ENCODE data around the gene MED13L.
"Not testable (repeated sequence)": the region's sequence is repeated elsewhere in the genome, so short reads cannot be mapped to it uniquely, and the experiment has no call there.

MED13L gene

GRCh38 chr12:115976829-115977228, 300.7 kb downstream of the MED13L start:
- H3K4me1 ChIP-seq (ENCODE audit: control insufficient read depth, insufficient read depth, low read length); H3K27me3 ChIP-seq (ENCODE audit: control insufficient read depth, insufficient read depth, low read length); H3K4me3 ChIP-seq (ENCODE audit: low read length); H3K27ac ChIP-seq (ENCODE audit: low read depth, low read length); H3K9ac ChIP-seq (ENCODE audit: low read length): not testable (repeated sequence)
- H3K36me3 ChIP-seq (ENCODE audit: control insufficient read depth, insufficient read depth, low read length) = peaks cover 23% of the 10 kb centered on the region

DNA sequence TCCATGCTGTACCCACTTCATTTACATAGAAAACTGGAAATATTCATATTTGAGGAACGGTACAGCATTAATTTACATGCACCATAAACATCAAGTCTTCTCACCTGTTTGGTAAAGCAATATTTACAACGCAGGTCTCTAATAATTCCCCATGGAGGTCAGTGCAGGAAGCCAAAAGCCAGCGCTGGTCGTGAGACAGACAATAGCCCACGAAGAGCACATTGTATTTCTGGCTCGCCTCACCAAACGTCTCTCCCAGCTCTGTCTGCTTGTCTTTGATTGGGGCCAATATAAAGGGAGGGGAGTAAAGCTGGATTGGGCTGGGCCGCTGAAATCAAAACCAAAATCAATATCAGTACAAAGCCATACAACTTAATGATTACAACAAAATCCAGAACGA, 302.1 kb downstream of the MED13L start:
- Histone ChIP-seq H3K27me3 (ENCODE audit: control insufficient read depth, insufficient read depth, low read length) (no peaks in the 10 kb centered on the region), H3K36me3 (ENCODE audit: control insufficient read depth, insufficient read depth, low read length) (peaks cover 22% of the 10 kb centered on the region), H3K9ac (ENCODE audit: low read length) (no peak overlapping the region), H3K27ac (ENCODE audit: low read depth, low read length) (no peak overlapping the region), H3K4me1 (ENCODE audit: control insufficient read depth, insufficient read depth, low read length) (peaks cover 2% of the 10 kb centered on the region), H3K4me3 (ENCODE audit: low read length) (no peak overlapping the region)

- no peaks in the 10 kb centered on the region for H3K27me3 ChIP-seq (ENCODE audit: control insufficient read depth, insufficient read depth, low read length)
- no peak overlapping the region for H3K4me3 ChIP-seq (ENCODE audit: low read length)
- H3K27ac ChIP-seq (ENCODE audit: low read depth, low read length) = no peak overlapping the region
- H3K9ac ChIP-seq (ENCODE audit: low read length) = no peak overlapping the region
- no peaks in the 10 kb centered on the region for H3K4me1 ChIP-seq (ENCODE audit: control insufficient read depth, insufficient read depth, low read length)
- peaks cover 21% of the 10 kb centered on the region for H3K36me3 ChIP-seq (ENCODE audit: control insufficient read depth, insufficient read depth, low read length)
Observed at GRCh38 chr12:115973968-115974724, 303.3 kb downstream of the MED13L start.

GRCh38 chr12:115973066-115973465, 304.4 kb downstream of the MED13L start:
- Histone ChIP-seq H3K27ac (ENCODE audit: low read depth, low read length) (no peak overlapping the region), H3K4me3 (ENCODE audit: low read length) (no peak overlapping the region), H3K9ac (ENCODE audit: low read length) (no peak overlapping the region), H3K27me3 (ENCODE audit: control insufficient read depth, insufficient read depth, low read length) (no peaks in the 10 kb centered on the region), H3K4me1 (ENCODE audit: control insufficient read depth, insufficient read depth, low read length) (no peaks in the 10 kb centered on the region), H3K36me3 (ENCODE audit: control insufficient read depth, insufficient read depth, low read length) (peaks cover 21% of the 10 kb centered on the region)

DNA sequence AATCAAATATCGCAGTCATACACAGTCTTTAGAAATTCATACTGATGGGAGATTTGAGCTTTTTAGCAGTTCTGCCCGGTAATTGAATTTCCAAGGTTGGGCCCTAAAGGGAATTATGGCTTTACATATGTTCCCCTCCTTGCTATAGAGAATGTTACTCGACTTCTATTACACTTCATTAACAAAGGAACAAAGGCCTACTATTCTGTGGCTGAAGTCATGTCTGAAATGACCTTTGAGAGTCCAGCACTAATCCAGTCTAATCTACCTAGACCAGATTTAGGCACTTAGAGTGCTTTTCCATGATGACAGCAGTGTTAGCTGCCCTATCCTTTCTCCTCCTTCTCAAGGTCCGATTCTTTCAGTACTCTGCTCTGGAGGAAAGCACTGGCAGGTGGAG, 305.3 kb downstream of the MED13L start:
- Histone ChIP-seq H3K36me3 (ENCODE audit: control insufficient read depth, insufficient read depth, low read length) (peaks cover 17% of the 10 kb centered on the region), H3K4me3 (ENCODE audit: low read length) (no peak overlapping the region), H3K27ac (ENCODE audit: low read depth, low read length) (no peak overlapping the region), H3K4me1 (ENCODE audit: control insufficient read depth, insufficient read depth, low read length) (no peaks in the 10 kb centered on the region), H3K9ac (ENCODE audit: low read length) (no peak overlapping the region), H3K27me3 (ENCODE audit: control insufficient read depth, insufficient read depth, low read length) (no peaks in the 10 kb centered on the region)

GRCh38 chr12:115968211-115968610, 309.3 kb downstream of the MED13L start:
- no peaks in the 10 kb centered on the region for H3K27me3 ChIP-seq (ENCODE audit: control insufficient read depth, insufficient read depth, low read length)
- H3K4me3 ChIP-seq (ENCODE audit: low read length) = no peak overlapping the region
- no peak overlapping the region for H3K9ac ChIP-seq (ENCODE audit: low read length)
- H3K36me3 ChIP-seq (ENCODE audit: control insufficient read depth, insufficient read depth, low read length) = peaks cover 21% of the 10 kb centered on the region
- H3K27ac ChIP-seq (ENCODE audit: low read depth, low read length) = no peak overlapping the region
- no peaks in the 10 kb centered on the region for H3K4me1 ChIP-seq (ENCODE audit: control insufficient read depth, insufficient read depth, low read length)

GRCh38 chr12:115966376-115966775, 311.1 kb downstream of the MED13L start:
- Histone ChIP-seq H3K36me3 (ENCODE audit: control insufficient read depth, insufficient read depth, low read length) (peaks cover 22% of the 10 kb centered on the region), H3K27ac (ENCODE audit: low read depth, low read length) (no peak overlapping the region), H3K4me1 (ENCODE audit: control insufficient read depth, insufficient read depth, low read length) (no peaks in the 10 kb centered on the region), H3K4me3 (ENCODE audit: low read length) (no peak overlapping the region), H3K27me3 (ENCODE audit: control insufficient read depth, insufficient read depth, low read length) (no peaks in the 10 kb centered on the region), H3K9ac (ENCODE audit: low read length) (no peak overlapping the region)

DNA sequence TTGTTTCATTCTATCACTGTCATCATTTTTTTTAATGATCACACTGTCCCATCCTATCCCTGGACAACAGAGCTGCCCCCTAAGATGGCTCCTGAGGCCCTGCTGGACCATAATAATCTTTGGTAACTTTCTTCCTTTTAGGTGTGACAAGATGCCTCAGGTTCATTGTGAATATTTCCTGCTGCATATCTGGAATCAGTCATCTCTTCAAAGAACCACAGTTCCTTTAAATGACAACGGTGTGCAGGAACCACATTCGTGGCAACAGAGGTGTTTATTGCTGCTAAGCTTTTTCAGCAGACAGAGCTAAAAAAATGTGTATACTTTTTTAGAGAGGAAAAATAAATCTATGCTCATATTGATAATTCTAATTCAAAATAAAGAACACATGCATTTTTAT, 312.9 kb downstream of the MED13L start:
- no peak overlapping the region for H3K27ac ChIP-seq (ENCODE audit: low read depth, low read length)
- peaks cover 29% of the 10 kb centered on the region for H3K36me3 ChIP-seq (ENCODE audit: control insufficient read depth, insufficient read depth, low read length)
- no peaks in the 10 kb centered on the region for H3K27me3 ChIP-seq (ENCODE audit: control insufficient read depth, insufficient read depth, low read length)
- no peak overlapping the region for H3K9ac ChIP-seq (ENCODE audit: low read length)
- no peaks in the 10 kb centered on the region for H3K4me1 ChIP-seq (ENCODE audit: control insufficient read depth, insufficient read depth, low read length)
- H3K4me3 ChIP-seq (ENCODE audit: low read length) = no peak overlapping the region

GRCh38 chr12:115964214-115964613, 313.3 kb downstream of the MED13L start:
- Histone ChIP-seq H3K4me3 (ENCODE audit: low read length) (no peak overlapping the region), H3K27ac (ENCODE audit: low read depth, low read length) (no peak overlapping the region), H3K36me3 (ENCODE audit: control insufficient read depth, insufficient read depth, low read length) (peaks cover 29% of the 10 kb centered on the region)

GRCh38 chr12:115962216-115962615, 315.3 kb downstream of the MED13L start:
- Histone ChIP-seq H3K4me3 (ENCODE audit: low read length) (no peak overlapping the region), H3K36me3 (ENCODE audit: control insufficient read depth, insufficient read depth, low read length) (peaks cover 32% of the 10 kb centered on the region)

More at GRCh38 chr12:115964214-115964613, 313.3 kb downstream of the MED13L start:
- no peaks in the 10 kb centered on the region for H3K4me1 ChIP-seq (ENCODE audit: control insufficient read depth, insufficient read depth, low read length)
- H3K27me3 ChIP-seq (ENCODE audit: control insufficient read depth, insufficient read depth, low read length) = no peaks in the 10 kb centered on the region
- no peak overlapping the region for H3K9ac ChIP-seq (ENCODE audit: low read length)

GRCh38 chr12:115960868-115961802, 316.4 kb downstream of the MED13L start:
- no peak overlapping the region for H3K4me3 ChIP-seq (ENCODE audit: low read length)
- peaks cover 31% of the 10 kb centered on the region for H3K36me3 ChIP-seq (ENCODE audit: control insufficient read depth, insufficient read depth, low read length)
- H3K27me3 ChIP-seq (ENCODE audit: control insufficient read depth, insufficient read depth, low read length) = no peaks in the 10 kb centered on the region
- H3K9ac ChIP-seq (ENCODE audit: low read length) = no peak overlapping the region
- no peaks in the 10 kb centered on the region for H3K4me1 ChIP-seq (ENCODE audit: control insufficient read depth, insufficient read depth, low read length)
- no peak overlapping the region for H3K27ac ChIP-seq (ENCODE audit: low read depth, low read length)

More at GRCh38 chr12:115962216-115962615, 315.3 kb downstream of the MED13L start:
- Histone ChIP-seq H3K27me3 (ENCODE audit: control insufficient read depth, insufficient read depth, low read length) (no peaks in the 10 kb centered on the region), H3K4me1 (ENCODE audit: control insufficient read depth, insufficient read depth, low read length) (no peaks in the 10 kb centered on the region), H3K27ac (ENCODE audit: low read depth, low read length) (no peak overlapping the region), H3K9ac (ENCODE audit: low read length) (no peak overlapping the region)

- H3K36me3 ChIP-seq (ENCODE audit: control insufficient read depth, insufficient read depth, low read length) = peaks cover 15% of the 10 kb centered on the region
- H3K9ac ChIP-seq (ENCODE audit: low read length) = no peak overlapping the region
- no peaks in the 10 kb centered on the region for H3K27me3 ChIP-seq (ENCODE audit: control insufficient read depth, insufficient read depth, low read length)
- no peak overlapping the region for H3K27ac ChIP-seq (ENCODE audit: low read depth, low read length)
- no peaks in the 10 kb centered on the region for H3K4me1 ChIP-seq (ENCODE audit: control insufficient read depth, insufficient read depth, low read length)
- H3K4me3 ChIP-seq (ENCODE audit: low read length) = no peak overlapping the region
Observed at GRCh38 chr12:115957686-115958290, 319.7 kb downstream of the MED13L start.
